ENCODE results near the gene NPAS1.

- no peak for TF ChIP-seq EZH2 (IDR thresholded peaks at IDR 0.05; ENCODE audit: insufficient read depth, low read length)
- TF ChIP-seq CTCF (IDR thresholded peaks at IDR 0.05; ENCODE audit: insufficient read depth, low read depth, low read length) = peak; percentile 93
These were observed 28.5 kb upstream of the NPAS1 start for GRCh38 chr19:46990991-46991676.

All from astrocyte (in vitro differentiated cells and primary cell).